GM18861 (cell line): ENCODE results near the gene PCGF3.
"Not testable (repeated sequence)": the region's sequence is repeated elsewhere in the genome, so short reads cannot be mapped to it uniquely, and the experiment has no call there.

ENCODE experiments used
- ATAC-seq: cut with Tn5 transposase; IDR thresholded peaks from one replicate; pipeline ENCODE4 v1.9.1; 2021; ENCODE audit not compliant: unreplicated experiment

The PCGF3 gene

DNA sequence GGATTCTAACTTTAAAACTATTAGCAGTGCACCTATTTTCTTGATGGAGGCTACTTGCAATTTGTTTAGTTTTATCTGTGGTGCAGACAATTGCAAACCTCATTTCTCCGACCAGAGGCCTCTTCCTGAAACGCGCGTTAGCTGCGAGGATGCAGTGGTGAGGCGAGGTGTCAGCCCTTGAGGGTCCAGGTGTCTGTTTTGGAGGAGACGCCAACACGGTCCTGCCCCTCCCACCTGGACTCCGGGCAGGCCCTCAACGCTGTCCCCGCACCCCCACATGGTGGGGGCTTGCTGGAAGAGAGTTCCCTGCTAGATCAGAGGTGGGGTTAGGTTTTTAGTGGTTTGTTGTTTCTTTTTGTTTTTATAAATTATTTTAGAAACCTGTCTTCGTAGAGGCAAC is 34.4 kb downstream of the PCGF3 start:
- no peak for ATAC-seq

DNA sequence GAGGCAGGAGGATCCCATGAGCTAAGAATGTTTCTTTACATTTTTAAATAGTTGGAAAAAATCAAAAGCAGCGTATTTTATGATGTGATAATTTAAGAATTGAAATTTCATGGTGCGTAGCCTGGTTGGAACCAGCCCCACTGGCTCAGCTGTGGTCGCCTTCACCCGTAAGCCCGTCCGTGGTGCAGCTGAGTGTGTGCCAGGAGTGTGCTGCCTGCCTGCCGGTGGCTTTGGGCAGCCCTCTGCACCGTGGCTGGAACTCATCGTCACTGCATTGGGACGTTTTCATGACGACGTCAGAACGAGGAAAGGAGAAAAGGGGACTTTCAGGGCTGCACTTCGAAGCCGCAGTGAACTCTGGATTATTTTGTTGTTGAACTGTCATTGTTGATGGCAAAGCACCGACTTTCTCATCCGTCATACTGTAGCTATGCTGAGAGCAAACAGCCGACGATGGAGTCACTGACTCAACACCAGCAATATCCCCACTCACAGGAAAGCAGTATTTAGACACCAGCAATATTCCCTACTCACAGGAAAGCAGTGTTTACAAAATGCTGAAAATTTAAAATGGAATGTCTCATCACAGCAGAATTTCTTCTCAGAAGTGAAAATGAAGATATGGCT is 35.1 kb downstream of the PCGF3 start:
- ATAC-seq, result no peak

DNA sequence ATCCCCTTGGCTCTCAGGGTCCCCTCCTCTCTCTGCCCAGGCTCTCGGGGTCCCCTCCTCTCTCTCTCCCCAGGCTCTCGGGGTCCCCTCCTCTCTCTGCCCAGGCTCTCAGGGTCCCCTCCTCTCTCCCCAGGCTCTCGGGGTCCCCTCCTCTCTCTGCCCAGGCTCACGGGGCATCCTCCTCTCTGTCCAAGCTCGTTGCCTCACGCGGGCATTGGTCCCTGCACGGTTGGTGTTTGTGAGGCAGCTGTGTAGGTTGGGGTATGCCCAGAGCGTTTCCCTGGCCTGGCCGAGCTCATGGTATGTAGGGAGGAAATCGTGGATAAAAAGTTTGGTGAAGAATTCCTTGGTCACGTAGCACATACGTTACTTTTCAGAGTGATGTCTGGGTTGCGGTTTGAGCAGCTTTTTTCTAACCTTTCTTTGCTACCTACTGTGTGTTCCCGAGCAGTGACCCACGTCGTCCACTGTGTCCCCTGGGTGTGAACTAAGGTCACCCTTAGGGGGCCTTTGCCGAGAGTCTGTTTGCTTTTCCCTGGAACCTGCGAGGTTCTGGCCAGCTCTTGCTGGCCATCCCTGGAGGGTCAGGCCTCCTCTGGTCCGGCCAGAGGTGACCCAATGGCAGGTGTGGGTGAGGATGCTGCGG is 36.6 kb downstream of the PCGF3 start:
- ATAC-seq, result no peak

DNA sequence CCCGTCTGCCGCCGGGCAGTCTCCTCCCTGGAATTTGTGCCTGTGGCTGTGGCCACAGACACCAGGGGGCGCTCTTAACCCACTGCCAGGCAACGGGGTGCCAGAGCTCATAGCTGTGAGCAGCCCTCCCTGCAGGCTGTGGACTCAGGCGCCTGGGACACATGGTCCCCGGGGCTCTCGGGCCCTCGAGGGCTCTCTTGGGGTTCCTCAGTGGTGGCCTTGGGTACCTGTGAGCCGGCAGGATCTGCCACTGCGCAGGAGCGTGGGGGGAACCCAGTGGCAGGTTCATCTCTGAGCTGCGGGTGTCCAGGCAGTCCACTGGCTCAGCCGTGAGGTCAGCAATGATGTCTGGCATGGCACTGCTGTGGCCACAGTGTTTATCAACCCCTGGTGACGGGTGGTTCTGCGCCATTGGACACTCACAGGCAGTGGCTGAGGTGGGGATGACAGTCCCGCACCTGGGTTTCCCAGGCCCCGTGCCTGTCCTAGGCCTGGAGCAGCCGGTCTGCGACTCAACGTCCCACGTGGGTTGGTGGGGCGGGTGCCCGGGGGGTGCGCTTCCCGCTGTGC is 37.2 kb downstream of the PCGF3 start:
- ATAC-seq, result no peak

DNA sequence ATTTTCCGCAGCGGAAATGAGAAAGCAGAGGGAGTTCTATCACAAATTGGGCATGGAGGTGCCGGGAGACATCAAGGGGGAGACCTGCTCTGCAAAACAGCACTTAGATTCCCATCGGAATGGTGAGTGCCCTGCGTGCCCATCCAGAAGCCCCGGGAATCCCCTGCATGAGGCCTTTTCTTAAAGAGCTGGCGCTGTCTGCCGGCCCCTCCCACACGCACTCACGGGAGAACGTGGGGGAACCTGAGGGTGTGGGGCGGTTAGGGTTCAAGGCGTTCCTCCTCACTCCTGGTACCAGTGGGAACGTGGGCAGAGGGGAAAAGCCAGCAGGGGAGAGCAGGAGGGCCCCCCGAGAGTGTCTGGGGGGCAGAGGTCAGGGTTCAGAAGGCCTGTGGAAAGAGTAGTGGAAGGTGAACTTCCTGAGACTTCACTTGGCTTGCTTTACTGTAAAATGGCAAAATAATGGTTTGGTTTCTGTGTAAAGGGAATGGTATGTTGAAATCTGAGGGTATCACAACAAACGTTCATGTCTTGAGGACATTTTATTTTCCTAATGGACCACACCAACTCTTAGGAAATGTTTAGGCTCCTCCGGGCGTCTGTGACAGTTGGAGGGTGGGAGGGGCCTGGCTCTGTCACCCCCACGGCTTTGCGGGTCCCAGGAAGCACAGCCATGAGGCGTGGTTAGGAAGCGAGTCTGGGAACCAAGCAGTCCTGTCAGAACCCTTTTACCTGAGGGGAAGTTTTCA is 38.0 kb downstream of the PCGF3 start:
- ATAC-seq, result no peak

DNA sequence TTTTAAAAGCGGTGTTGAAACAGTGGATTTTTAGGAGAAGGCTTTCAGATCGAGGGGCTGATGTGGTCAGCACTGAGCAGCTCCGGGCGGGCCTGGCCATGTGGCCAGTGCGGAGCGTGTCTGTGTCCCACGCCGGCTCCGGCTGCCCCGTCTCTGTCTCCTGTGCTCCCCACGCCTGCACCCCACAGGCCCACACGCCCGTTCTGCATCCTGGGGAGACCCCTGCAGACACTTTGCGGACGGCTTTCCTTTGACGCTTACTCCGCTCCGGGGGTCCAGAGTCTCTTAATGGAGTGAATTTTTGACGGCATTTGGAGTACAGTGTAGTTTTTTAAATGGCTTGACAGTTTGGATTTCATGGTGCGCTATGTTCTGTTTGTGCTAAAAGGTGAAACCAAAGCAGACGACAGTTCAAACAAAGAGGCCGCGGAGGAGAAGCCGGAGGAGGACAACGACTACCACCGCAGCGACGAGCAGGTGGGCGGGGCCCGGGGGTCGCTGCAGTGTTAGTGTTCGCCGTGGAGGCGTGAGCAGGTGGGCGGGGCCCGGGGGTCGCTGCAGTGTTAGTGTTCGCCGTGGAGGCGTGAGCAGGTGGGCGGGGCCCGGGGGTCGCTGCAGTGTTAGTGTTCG is 38.7 kb downstream of the PCGF3 start:
- ATAC-seq, result no peak

DNA sequence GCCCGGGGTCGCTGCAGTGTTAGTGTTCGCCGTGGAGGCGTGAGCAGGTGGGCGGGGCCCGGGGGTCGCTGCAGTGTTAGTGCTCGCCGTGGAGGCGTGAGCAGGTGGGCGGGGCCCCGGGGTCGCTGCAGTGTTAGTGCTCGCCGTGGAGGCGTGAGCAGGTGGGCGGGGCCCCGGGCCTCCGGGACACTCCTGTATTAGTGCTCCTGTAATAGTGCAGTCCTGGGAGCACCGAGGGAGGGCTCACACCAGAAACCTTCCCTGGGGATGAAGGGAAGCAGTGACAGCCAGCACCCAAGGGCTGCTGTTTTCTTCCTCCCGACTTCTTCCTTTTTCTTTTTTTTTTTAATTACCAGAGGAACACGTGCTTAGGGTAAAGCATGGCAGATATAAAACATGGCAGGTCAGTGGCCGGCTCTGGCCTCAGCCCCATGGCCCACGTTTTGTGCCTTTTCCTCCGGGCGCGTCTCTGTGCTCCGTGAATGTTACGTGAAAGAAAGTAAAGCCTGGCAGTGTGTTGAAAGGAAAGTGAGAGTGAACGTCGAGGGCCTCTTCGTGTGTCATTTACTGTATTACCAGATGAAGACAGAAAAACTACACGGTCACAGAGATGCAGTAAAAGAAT is 42.0 kb downstream of the PCGF3 start:
- ATAC-seq, result no peak

DNA sequence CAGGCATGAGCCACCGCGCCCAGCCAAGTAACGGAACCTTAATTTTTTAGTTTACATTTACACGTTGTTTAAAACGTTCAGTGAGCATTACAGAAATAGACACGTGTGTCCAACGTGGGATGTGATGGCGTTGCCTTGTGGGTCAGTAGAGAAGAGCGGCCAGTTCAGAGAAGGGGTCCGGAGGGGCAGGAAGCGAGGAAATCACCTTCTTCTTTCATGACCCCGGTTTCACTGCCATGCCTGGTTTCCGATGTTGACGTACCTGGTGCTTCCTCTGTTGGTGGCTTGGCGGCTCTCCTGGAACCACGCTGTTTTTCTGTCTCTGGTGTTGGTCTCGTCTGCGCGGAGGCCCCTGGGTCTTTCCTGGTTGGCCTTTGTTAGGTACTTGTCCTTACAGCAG is 42.8 kb downstream of the PCGF3 start:
- ATAC-seq, result no peak

DNA sequence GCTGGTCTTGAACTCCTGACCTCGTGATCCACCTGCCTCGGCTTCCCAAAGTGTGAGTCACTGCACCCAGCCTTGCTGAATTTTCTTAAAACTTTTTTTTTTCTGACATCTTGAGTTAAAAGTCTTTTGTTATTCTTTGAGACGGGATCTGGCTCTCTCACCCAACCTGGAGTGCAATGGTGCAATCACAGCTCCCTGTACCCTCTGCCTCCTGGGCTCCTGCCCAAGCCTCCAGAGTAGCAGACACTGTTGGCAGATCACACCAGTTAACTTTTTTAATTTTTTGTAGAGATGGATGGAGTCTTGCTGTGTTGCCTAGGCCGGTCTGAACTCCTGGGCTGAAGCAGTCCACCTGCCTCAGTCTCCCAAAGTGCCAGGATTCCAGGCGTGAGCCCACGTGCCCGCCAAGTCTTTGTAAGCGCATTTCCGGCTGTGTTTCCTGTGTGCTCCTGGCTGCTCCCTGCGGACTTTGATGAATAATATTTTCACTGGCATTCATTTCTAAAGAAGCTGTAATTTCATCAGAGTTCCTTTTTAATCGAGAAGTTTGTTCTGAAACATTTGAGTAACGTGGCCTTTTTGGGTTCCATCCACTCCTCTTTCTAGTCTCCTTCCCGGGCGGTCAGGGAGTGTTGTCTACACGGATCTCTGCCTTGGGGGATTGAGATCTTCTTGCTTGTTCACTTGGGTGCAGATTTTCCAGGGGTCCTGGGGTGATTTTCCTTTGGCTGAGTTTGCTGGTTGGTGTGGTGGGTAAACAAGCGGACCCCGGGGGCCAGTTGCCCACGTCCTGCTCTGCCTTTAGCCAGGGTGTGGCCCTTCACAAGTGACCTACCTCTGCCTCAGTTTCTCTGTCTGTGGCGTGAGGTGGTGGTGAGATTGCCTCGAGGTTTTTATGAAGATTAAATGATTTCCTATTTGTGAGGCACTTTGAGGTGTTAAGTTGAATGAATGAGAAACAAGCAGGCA is 44.4 kb downstream of the PCGF3 start:
- no peak for ATAC-seq

DNA sequence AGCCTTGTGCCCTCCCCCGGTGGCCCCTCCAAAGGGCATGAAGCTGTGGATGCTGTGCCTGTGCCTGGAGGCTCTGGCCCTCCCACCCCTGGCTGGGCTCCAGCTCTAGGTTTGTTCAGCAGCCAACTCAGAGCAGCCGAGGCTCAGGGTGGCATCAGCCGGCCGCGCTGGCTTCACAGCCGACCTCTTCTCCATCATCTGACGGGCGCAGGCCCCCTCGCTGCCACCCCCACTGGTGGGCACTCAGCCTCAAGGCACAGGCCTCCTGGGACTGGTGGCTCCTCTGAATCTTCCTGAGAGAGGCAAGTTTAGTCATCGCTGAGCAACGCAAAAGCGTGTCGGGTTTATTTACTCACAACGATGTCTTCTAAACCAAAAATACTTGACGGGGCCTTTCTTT is 46.0 kb downstream of the PCGF3 start:
- no peak for ATAC-seq

DNA sequence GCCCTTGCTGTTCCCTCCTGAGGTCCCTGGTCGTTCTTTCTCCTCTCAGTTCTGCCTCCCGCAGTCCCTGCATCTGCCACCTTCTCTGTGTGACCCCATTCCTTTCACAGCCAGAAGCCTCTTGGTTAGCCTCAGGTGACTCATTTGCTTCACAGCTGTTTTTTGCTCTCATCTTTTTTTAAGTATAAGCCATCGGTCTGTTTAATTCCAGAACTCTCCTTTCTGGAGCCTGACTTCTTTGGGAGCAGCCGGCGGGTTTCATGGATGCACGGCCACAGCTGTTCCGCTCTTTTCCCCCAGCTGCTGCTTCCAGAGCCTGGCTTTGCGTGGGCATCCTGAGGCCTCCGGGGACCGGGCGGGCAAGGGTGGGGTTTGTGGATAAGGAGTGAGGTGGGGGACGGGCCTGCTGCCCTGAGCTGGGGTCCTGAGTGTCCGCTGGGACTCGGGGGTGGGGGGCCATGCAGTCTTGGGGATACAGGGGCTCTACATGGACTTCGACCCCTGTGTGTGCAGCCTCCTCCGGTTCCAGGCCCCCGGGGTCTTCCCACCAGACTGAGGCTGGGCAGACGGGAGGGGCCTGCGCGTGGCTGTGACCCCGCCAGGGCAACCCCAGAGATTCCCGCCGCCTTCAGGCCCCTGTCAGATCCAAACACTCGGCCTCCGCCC is 46.7 kb downstream of the PCGF3 start:
- ATAC-seq, result no peak

DNA sequence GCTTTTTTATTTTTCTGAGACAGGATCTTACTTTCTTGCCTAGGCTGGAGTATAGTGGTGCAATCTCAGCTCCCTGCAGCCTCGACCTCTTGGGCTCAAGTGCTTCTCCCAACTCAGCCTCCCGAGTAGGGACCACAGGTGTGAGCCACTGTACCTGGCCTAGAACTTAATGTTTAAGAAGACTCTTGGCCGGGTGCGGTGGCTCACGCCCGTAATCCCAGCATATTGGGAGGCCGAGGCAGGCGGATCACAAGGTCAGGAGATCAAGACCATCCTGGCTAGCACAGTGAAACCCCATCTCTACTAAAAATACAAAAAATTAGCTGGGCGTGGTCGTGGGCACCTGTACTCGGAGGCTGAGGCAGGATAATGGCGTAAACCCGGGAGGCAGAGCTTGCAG is 47.6 kb downstream of the PCGF3 start:
- not testable (repeated sequence) for ATAC-seq

DNA sequence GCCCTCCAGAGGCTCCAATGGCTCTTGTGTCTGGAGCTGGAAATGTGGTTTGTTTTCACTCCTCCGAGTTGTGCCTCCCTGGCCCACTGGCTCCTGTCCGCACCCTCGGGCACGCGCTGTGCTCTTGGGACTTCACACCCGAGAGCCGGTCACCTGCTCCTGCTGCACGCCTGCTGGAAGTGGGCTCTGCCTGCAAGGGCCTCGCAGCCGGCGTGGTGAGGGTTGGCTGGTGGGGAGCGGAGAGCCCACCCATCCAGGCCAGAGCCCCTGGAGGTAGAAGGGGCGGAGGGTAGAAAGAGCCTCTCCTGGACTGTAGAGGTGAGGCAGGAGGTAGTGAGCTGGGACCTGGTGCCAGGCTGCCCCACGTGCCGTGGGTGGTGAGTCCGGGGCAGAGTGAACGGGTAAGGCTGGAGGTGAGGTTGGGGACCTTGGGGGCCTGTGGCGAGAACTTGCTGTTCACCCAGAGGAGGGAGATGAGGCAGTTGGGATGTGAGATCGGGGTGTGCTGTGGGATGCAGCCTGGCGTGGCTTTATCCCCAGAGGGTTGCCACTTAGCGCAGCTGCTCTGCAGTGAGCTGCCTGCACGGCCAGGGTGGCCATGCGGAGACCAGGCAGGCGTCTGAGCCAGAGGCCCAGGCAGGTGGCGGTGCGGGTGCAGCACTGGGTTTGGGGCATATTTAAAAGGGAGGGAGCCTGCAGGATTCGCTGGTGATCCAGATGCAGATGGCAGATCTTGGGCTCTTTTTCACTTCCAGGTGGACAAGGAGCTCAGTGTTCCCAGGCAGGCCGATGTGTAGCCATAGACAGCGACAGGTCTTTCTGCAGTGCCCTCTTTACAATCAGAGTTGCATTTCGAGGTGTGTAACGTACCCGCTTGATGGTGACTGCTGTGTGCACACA is 48.8 kb downstream of the PCGF3 start:
- ATAC-seq, result no peak

DNA sequence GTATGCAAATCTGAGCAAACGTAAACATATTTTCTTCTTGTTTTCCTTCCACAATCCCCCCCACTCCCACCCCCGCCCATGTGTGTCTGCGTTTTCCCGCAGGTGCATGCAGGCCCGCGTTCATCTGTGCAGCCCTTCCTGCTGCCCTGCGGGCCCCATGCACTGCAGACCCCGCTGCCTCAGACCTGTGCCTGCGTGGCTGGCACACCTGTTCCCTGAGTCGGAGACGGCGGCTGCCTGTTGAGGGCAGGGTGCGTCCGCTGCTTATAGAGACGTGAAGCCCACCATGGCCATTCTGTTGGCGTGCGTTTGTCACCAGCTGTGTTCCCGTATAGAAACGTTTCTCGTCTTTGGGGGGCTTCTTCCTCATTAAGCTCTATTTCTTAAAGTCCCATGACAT is 51.5 kb downstream of the PCGF3 start:
- no peak for ATAC-seq

DNA sequence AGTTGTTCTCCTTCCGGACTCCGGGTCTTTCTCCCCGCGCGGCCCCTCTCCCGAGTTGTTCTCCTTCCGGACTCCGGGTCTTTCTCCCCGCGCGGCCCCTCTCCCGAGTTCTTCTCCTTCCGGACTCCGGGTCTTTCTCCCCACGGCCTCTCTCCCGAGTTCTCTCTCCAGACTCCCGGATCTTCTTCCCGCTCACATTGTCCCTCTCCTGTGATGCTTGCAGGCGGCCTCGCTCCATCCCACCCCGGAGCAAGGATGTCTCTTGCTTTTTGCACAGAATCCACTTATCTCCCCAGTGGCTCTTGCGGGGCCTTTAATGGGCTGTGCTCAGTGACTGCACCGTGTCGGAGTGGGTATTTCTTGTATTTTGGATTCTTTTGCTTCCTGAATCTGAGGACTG is 54.2 kb downstream of the PCGF3 start:
- ATAC-seq, result not testable (repeated sequence)

DNA sequence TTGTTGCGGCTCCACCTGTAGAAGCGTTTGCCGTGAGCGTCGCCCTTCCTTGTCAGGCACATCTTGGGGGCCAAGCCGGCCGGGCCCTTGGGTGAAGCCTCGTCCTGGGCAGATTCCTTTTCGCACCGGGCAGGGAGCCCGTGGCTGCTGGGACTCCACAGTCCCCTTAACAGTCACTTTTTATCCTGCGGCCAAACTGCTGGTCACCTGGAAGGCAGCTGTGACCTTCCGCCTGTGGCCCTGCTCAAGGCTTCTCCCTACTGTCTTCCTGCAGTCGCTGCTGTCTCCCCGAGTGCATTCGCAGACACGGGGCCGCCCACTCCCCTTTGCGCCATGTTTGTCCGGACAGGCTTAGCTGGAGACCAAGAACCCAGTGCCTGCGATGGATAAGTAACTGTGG is 55.0 kb downstream of the PCGF3 start:
- no peak for ATAC-seq

DNA sequence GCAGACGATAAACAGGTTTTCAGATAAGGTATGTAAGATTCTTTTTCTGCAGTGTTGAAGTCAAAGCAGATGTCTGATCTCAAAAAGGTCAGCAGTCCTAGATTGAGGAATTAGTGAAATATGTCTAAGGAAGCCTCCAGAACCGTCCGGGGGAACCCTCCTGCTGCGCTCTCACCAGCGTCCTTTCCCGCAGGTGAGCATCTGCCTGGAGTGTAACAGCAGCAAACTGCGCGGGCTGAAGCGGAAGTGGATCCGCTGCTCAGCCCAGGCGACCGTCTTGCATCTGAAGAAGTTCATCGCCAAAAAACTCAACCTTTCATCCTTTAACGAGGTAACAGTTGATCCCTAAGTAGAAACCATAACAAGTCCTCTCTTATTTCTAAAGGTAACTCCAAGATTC is 55.5 kb downstream of the PCGF3 start:
- ATAC-seq, result no peak

DNA sequence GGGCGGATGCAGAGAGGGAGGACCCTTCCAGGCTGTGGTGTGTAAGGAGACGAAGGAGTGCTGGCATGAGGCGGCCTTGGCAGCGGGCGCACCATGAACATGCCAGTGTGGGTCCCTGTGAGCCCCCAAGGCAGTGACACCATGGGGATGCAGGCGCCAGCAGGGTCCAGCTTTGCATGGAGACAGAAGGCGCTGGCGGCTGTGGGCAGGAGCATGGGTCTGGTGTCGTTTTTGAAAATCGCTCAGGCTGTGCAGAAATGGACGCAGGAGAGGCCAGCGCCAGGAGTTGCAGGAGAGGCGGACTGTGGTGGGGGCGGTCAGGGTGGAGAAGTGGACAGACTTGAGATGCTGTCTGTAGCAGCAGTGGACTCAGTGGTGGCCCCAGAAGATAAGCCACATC is 56.1 kb downstream of the PCGF3 start:
- ATAC-seq, result no peak
